ENCODE results near the gene AGBL2.
"Not testable (repeated sequence)": the region's sequence is repeated elsewhere in the genome, so short reads cannot be mapped to it uniquely, and the experiment has no call there.

Gene AGBL2

GRCh38 chr11:47688111-47688510 lies 27.1 kb downstream of the AGBL2 start:
- no peak for DNase-seq

- DNase-seq = not testable (repeated sequence)
Measured at GRCh38 chr11:47686704-47687103, 28.5 kb downstream of the AGBL2 start.

DNA sequence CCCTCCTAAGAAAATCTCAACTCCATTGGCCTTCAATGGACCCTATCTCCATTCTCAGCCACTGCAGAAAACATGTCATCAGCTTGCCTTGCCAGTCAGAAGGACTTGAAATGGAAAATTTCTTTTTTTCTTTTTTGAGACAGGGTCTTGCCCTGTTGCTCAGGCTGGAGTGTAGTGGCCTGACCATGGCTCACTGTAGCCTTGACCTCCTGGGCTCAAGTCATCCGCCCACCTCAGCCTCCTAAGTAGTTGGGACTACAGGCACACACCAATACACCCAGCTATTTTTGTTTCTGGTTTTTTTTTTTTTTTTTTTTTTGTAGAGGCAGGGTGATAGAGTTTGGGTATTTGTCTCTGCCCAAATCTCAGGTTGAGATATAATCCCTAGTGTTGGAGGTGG lies 29.0 kb downstream of the AGBL2 start:
- no peak for DNase-seq

DNA sequence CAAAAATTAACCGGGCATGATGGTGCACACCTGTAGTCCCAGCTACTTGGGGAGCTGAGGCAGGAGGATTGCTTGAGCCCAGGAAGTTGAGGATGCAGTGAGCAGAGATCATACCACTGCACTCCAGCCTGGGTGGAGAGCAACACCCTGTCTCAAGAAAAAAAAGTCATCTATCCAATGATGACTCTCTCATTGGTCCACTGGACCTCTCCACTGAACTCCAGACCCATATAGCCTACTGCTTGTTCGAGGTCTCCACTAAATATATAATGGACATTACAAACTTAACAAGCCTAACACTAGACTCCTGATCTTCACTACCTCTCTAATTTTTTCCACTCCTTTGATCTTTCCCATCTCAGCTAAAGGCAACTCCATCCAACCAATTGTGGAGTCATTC lies 39.3 kb downstream of the AGBL2 start:
- no peak for DNase-seq

DNA sequence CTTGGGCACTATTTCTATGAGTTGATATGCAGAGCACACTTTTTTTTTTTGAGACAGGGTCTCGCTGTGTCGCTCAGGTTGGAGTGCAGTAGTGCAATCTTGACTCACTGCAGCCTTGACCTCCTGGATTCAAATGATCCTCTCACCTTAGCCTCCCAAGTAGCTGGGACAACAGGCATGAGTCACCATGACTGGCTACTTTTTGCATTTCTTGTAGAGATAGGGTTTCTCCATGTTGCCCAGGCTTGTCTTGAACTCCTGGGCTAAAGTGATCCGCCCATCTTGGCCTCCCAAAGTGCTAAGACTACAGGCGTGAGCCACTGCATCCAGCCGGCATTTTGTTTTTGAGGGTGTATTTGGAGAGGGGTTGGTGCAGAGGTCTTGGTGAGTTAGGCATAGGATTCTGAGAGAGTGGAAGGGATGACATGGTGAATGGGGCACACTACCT lies 42.9 kb downstream of the AGBL2 start:
- DNase-seq = no peak

DNA sequence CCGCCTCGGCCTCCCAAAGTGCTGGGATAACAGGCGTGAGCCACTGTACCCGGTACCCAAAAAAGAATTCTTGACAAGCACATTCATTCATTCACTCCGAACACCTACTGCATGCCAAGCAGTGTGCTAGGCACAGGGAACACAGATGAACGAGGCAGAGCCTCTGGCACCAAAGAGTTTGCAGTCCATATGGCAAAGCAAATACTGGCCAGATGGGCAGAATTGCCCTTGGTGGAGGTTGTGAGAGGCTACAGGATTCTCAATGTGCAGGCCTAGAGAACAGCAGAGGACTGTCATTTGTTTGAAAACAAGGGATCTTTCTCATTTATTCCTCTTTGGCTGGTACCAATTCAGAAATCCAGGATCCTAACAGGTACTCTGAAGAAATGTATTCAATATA lies 45.3 kb downstream of the AGBL2 start:
- DNase-seq = no peak

GRCh38 chr11:47668665-47669064 lies 46.5 kb downstream of the AGBL2 start:
- DNase-seq = no peak

- no peak for DNase-seq
Measured at GRCh38 chr11:47667555-47667954, 47.6 kb downstream of the AGBL2 start.

- DNase-seq = no peak
Measured at GRCh38 chr11:47667135-47667534, 48.0 kb downstream of the AGBL2 start.

DNA sequence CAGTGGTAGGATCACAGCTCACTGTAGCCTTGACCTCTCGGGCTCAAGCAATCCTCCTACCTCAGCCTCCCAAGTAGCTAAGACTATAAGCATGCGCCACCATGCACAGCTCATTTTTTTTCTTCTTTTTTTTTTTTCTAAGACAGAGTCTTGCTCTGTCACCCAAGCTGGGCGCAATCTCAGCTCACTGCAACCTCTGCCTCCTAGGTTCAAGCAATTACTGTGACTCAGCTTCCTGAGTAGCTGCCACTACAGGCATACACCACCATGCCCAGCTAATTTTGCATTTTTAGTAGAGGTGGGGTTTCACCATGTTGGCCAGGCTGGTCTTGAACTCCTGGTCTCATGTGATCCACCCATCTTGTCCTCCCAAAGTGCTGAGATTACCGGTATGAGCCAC lies 50.2 kb downstream of the AGBL2 start:
- not testable (repeated sequence) for DNase-seq

DNA sequence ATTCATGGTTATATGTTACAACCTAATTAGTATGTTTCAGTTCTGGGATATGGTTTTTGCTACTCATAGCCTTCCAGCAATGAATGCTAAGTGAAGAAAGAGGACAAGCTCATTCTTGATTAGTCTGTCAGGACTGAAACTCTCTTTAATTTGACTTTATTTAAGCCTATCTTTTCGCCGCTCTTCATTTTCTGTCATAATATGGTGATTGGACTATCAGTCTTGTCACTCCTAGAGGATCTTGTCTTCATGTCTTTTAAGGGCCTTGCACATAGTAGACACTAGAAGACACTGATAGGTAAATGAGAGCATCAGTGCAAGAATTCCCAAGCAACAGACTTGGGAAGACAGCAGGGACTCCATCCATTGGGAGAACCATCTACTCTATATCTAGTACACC lies 53.9 kb downstream of the AGBL2 start:
- no peak for DNase-seq

DNA sequence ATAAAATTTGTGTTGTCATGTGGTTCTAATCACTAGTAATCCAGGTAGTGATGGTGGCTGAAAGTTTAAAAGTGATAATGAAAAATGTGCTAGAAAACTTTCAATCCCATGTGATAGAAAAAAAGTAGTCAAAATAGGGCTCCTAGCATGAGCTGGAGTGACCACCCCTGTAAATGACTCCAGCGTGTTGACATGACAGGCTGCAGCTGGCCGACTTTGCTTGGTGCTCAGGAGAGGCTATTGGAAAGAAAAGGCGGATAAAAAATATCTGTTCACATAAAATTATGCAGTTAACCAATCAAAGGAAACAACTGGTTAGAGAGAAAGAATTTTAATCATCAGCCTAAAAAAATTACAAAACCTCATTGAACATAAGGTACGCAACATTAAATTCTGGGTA lies 55.9 kb downstream of the AGBL2 start:
- no peak for DNase-seq

DNA sequence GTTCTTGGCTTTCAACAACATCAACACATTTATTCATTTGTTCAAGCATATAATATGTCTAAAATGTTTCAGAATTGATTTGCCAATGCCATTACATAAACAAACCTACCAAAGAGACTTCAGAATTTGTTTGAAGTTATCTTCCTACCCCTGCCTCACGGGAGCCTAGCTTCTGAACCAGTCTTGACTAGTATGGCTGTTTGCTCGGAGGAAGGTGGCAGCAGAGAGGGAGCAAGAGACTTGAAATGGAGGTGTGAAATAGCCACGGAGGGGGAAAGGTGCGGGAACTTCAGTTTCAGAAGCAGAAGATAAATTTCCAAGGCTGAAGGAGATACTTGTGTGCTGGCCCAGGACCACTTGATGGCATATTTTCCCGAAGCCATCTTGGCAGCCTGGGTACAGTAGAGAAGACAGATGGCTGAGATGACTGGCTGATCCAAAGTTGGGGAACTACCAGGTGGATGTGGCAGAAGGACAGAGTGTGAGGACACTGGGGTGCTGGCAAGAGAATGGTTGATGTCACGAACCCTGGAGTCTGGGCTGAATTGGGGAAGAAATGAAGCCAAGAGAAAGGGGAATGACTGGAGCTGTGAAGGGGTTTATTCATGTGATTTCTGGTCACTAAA lies 58.8 kb downstream of the AGBL2 start:
- DNase-seq = no peak

DNA sequence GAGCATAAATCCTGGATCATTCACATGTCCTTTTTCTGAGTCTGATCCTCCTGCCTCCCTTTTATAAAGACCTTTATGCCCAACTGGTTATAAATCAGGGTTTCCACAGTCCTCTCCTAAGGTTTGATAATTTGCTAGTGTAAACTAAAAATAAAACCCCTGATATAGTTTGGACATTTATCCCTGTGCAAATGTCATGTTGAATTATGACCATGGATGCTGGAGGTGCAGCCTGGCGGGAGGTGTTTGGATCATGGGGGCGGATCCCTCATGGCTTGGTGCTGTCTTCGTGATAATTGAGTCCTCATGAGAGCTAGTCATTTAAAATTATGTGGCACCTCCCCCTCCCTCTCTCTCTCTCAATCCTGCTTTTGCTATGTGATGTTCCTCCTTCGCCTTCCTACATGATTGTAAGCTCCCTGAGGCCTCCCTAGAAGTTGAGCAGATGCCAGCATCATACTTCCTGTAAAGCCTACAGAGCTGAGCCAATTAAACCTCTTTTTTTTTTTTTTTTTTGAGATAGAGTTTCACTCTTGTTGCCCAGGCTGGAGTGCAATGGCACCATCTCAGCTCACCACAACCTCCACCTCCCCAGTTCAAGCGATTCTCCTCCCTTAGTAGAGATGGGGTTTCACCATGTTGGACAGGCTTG lies 63.2 kb downstream of the AGBL2 start:
- DNase-seq = no peak

- DNase-seq = no peak
Measured at GRCh38 chr11:47649276-47649675, 65.9 kb downstream of the AGBL2 start.

DNA sequence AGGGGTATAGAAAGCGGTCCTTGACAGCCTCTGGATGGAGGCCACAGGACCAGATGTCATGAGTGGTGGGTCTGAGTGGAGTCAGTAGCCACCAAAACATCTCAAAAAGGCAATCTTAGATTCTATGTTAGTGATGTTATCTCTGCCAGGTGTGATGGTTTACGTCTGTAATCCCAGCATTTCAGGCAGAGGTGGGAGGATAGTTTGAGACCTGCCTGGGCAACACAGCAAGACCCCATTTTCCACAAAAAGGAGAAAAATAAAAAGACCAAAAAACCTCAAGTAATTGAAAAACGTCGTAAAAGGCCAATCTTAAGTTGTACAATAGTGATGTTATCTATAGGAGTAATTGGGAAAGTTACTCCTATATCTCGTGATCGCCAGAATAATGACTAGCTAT lies 69.2 kb downstream of the AGBL2 start:
- DNase-seq = no peak

DNA sequence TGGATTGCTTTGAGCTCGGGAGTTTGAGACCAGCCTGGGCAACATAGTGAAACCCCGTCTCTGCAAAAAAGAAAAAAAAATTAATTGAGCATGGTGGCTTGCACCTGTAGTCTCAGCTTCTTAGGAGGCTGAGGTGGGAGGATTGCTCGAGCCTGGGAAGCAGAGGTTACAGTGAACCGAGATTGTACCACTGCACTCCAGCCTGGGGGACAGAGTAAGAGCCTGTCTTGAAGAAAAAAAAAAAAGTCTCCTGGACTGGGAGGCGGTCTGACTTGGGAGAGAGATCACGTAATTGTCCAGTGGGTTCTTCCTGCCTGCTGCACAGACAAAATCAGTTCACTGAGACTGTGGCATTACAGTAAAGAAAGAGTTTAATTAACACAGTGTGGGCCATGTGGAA lies 69.7 kb downstream of the AGBL2 start:
- DNase-seq = no peak

DNA sequence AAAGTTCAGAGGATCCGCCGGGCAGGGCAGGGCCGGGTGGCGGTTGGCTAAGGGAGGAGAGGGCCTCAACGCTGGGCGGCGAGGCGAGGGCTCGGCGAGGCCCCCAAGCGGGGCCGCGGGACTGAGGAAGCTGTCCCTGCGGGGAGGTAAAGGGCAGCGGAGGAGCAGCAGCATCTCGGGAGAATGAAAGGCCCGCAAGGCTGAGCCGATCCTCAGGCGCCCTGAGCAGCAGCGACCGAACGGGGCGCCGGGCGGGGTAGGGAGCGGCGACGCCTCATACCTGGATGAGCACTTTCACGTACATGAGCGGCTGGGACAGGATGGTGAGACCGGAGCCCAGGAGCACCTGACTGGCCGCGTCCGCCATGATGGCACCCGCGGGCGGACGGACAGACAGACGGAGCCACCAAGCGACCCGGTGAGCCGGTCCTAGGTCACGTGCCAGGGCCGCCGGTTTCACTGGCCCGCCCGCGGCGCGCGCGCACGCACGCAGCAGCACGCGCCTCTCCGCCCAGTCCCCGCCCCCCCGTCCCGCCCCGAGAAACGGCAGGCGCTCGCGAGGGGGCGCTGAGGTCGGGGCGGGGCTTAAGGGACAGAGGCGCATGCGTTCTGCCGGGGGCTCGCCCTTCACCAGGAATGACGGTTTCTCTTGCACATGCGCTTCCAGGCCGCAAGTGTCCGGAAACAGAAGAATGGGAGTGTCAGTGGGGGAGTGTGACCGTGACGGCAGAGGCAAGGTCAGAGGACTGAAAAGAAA lies 72.9 kb downstream of the AGBL2 start, which contains the start of gene MTCH2:
Gene MTCH2 (minus strand): TSS at position 461 of the 757 bp plus-strand sequence. CDS start 94 bp downstream, at position 367.
- peak; percentile 92 for DNase-seq

DNA sequence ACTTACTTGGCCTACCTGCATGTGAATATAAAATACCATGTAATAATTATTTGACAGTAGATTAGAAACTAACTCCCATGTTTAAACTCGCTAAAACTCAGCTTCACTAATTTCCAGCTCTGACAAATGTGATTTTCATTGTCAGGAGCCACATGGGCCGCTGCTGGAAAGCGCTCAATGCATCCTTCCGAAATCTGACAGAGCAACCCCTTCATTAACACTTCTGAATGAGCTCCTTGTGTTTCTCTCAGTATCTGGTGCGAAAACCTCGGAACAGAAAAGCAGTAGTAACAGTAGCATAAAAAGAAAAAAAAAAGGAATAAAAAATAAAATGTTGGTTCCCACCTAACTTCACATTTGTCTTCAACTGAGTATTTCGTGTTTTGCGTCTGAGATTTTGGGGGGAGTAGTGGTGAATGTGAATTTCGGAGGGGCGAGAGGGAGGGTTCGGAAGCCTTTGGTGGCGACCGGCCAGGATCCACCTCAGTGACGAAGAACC lies 73.5 kb downstream of the AGBL2 start:
- no peak for DNase-seq

DNA sequence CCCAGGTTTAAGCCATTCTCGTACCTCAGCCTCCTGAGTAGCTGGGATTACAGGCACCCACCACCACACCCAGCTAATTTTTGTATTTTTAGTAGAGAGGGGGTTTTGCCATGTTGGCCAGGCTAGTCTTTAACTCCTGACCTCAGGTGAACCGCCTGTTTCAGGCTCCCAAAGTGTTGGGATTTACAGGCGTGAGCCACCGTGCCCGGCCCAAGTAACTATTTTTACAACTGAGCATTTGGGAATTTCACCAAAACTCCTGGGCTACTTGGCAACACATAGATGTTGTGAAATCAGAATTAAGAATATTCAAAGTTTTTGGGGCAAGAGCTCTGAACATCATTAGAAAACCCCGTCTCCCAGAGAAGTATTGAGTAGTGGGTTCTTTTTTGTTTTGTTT lies 74.7 kb downstream of the AGBL2 start:
- DNase-seq = not testable (repeated sequence)

DNA sequence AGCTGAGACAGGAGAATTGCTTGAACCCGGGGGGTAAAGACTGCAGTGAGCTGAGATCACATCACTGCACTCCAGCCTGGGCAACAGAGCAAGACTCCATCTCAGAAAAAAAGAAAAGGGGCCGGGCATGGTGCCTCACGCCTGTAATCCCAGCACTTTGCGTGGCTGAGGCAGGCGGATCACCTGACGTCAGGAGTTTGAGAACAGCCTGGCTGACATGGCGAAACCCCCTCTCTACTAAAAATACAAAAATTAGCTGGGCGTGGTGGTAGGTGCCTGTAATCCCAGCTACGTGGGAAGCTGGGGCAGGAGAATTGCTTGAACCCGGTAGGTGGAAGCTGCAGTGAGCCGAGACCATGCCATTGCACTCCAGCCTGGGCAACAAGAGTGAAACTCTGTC lies 78.8 kb downstream of the AGBL2 start:
- not testable (repeated sequence) for DNase-seq

DNA sequence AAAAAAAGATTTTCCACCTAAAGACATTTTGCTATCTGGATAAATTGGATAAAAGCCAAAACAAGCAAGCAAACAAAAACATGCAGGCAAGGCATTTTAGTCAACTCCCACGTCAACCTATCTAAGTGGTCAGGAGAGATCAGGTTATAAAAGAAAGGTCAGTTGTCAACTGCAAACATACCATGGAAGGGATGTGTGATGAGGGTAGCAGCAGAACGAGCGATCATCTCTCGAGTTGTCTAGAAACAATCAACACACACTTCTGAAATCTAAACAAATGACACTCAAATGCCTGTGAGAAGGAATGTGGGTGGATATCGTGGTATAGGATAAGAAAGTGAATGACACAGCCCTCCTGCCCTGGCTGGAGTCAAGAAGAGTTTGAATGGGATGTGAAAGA lies 83.7 kb downstream of the AGBL2 start:
- no peak for DNase-seq

- no peak for DNase-seq
Measured at GRCh38 chr11:47628026-47628425, 87.1 kb downstream of the AGBL2 start.

- DNase-seq = no peak
Measured at GRCh38 chr11:47626234-47626633, 88.9 kb downstream of the AGBL2 start.

All from RPMI8226 (cell line).